Measurements from ENCODE around the gene CACNA1C.

GRCh38 chr12:2528001-2528400, 475.2 kb downstream of the CACNA1C start:
- TF ChIP-seq CTCF (conservative IDR thresholded peaks at IDR 0.05; ENCODE audit: low read length) (no peak), EZH2phosphoT487 (IDR thresholded peaks at IDR 0.05; ENCODE audit: borderline replicate concordance, low read depth, low read length) (no peak)
